Measurements from ENCODE around the gene PRDM12.

The PRDM12 gene

GRCh38 chr9:130689572-130689936 lies 25.2 kb downstream of the PRDM12 start:
- Mint-ChIP-seq H3K9me3 (no peaks in the 10 kb centered on the region), H3K27ac (no peak overlapping the region), H3K36me3 (peaks cover 2% of the 10 kb centered on the region), H3K27me3 (no peaks in the 10 kb centered on the region), H3K4me1 (peaks cover 21% of the 10 kb centered on the region), H3K4me3 (no peak overlapping the region)

DNA sequence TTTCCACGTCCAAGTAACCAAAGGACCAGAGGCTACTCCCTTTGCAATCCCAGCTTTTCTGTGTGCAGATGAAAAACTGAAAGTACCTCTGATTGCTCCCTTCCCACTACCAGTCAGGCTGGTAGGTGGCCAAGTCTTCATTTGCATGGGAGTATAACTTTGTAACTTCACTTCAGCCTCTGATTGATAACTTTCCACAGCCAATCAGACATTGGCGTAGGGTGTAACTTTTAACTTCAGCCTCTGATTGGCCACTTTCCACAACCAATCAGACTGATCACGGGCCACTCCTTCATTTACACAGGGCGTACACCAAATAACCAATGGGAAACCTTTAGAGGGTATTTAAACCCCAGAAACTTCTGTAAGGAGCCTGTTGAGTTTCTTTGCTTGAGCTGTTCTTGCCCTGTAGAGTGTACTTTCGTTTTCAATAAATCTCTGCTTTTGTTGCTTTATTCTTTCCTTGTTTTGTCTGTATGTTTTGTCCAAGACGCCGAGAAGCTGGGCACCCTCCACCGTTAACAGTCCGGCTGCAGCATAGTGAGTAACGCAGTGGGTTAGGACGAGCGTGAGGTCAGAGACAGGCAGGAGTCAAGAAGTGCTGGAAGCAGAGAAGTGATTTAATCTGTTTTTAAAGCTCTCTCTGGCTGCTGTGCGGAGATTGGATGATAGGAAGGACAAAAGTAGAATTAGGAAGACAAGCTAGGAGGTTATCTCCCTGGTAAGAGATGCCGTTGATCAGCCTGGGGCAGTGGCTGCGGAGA lies 25.7 kb downstream of the PRDM12 start:
- H3K9me3 Mint-ChIP-seq = no peaks in the 10 kb centered on the region
- no peak overlapping the region for H3K27ac Mint-ChIP-seq
- peaks cover 26% of the 10 kb centered on the region for H3K4me1 Mint-ChIP-seq
- H3K4me3 Mint-ChIP-seq = no peak overlapping the region
- peaks cover 2% of the 10 kb centered on the region for H3K36me3 Mint-ChIP-seq
- H3K27me3 Mint-ChIP-seq = no peaks in the 10 kb centered on the region

DNA sequence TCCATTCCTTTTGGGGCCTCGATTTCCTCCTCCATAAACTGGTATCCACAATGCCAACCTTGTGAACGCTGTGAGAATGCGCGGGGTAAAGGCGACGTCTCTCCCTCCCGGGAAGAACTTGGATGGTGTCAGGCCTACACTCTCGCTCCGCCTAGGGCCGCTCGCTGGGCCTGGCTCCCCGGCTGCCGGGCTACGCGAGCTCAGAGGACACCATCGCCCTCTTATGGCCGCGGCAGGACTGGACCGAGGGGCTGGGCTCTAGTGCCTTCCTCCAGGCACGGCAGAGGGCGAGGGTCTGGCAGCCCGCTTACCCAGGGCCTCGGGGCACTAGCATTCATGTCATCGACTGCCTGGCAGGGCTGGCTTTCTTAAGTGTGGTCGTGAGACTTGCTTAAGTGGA lies 27.9 kb downstream of the PRDM12 start:
- no peaks in the 10 kb centered on the region for H3K9me3 Mint-ChIP-seq
- H3K27ac Mint-ChIP-seq = no peak overlapping the region
- no peaks in the 10 kb centered on the region for H3K27me3 Mint-ChIP-seq
- peak overlapping the region; percentile 96 for H3K4me3 Mint-ChIP-seq
- H3K36me3 Mint-ChIP-seq = peaks cover 16% of the 10 kb centered on the region
- H3K4me1 Mint-ChIP-seq = peaks cover 44% of the 10 kb centered on the region

- Mint-ChIP-seq H3K9me3 (no peaks in the 10 kb centered on the region), H3K27ac (peak overlapping the region; percentile 89), H3K4me3 (peak overlapping the region; percentile 96), H3K36me3 (peaks cover 17% of the 10 kb centered on the region), H3K4me1 (peaks cover 40% of the 10 kb centered on the region), H3K27me3 (no peaks in the 10 kb centered on the region)
These were observed 28.7 kb downstream of the PRDM12 start for GRCh38 chr9:130693101-130693425.

DNA sequence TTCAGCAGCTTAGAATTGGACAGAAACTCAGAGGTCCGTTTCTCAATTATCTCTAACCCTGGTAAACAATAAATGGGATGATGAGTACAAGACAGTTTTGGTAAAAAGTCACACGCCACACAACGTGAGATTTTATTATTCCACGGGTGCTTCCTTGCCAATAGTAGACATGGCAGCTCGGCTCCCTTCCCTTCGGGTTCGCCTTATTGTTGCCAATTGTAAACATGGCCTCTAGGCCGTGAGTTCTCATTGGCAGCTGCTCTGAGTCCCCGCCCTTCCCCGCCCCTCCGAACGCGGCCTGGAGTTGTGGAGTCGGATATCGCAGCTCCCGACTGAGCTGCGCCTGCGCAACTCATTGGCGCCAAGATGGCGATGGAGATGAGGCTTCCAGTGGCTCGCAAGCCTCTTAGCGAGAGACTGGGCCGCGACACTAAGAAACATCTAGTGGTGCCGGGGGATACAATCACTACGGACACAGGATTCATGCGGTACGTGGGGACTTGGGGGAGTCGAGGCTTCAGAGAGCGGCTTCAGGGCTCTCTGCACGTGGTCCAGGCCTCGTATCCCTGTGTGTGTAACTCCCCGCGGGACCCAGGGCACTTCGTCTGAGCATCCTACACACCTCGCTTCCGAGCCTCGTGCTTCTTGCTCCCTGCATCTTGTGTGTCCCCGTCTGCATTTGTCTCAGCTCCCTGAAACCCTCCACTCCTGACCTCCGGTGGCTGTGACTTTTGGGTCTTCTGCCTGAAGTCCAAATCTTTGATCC lies 29.2 kb downstream of the PRDM12 start, which contains the start of gene EXOSC2:
EXOSC2 (plus strand) TSS at position 355 of the 766 bp plus-strand sequence; CDS start at position 367, 12 bp downstream.
- no peaks in the 10 kb centered on the region for H3K27me3 Mint-ChIP-seq
- H3K36me3 Mint-ChIP-seq = peaks cover 17% of the 10 kb centered on the region
- H3K27ac Mint-ChIP-seq = peak within 1 kb of the TSS; percentile 89
- peaks cover 38% of the 10 kb centered on the region for H3K4me1 Mint-ChIP-seq
- H3K9me3 Mint-ChIP-seq = no peaks in the 10 kb centered on the region
- peak within 1 kb of the TSS; percentile 96 for H3K4me3 Mint-ChIP-seq

DNA sequence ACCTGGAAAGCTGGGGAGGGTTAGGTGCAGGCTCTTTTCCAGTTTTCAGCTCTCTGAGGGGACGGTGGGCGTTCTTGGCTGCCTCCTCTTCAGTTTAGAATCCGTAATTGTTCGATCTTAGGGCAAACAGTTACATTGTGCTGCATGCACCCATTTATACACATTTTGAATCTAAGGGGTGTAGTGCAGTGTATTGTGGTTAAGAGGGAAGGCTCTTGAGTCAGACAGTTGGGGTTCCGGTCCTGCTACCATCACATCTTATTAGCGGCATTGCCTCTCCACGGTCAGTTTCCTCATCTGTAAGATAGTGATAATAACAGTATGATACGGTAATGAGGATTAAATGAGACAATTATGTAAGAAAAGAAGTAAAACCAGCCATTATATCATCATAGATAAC lies 29.8 kb downstream of the PRDM12 start:
- peak overlapping the region; percentile 96 for H3K4me3 Mint-ChIP-seq
- H3K27me3 Mint-ChIP-seq = no peaks in the 10 kb centered on the region
- H3K4me1 Mint-ChIP-seq = peaks cover 44% of the 10 kb centered on the region
- H3K27ac Mint-ChIP-seq = peak overlapping the region; percentile 89
- peaks cover 17% of the 10 kb centered on the region for H3K36me3 Mint-ChIP-seq
- H3K9me3 Mint-ChIP-seq = no peaks in the 10 kb centered on the region

- Mint-ChIP-seq H3K4me1 (peaks cover 44% of the 10 kb centered on the region), H3K27me3 (no peaks in the 10 kb centered on the region), H3K27ac (no peak overlapping the region), H3K4me3 (peak overlapping the region; percentile 67), H3K9me3 (no peaks in the 10 kb centered on the region), H3K36me3 (peaks cover 19% of the 10 kb centered on the region)
These were observed 31.8 kb downstream of the PRDM12 start for GRCh38 chr9:130696139-130696650.

DNA sequence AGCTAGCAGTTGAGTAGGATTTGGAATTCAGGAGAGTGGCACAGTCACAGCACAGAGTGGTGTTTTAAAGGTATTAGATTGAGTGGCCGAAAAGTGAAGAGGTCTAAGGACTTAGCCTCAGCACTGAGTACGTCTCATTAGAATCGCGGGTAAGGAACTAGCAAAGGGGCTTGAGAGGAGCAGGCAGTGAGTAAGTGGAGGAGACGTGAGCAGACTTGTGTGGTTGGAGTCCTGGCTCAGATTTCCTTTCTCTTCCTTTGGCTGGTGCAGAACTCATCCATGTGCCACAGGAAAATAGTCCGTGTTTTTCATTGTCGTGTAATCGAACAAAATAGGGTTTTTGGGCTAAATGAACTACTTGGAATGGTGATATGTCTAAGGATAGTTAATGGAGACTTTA lies 32.6 kb downstream of the PRDM12 start:
- Mint-ChIP-seq H3K9me3 (no peaks in the 10 kb centered on the region), H3K36me3 (peaks cover 19% of the 10 kb centered on the region), H3K4me1 (peaks cover 44% of the 10 kb centered on the region), H3K4me3 (peak overlapping the region; percentile 4), H3K27ac (no peak overlapping the region), H3K27me3 (no peaks in the 10 kb centered on the region)

- Mint-ChIP-seq H3K9me3 (no peaks in the 10 kb centered on the region), H3K27ac (peak overlapping the region; percentile 10), H3K4me3 (no peak overlapping the region), H3K4me1 (peaks cover 34% of the 10 kb centered on the region), H3K36me3 (peaks cover 25% of the 10 kb centered on the region), H3K27me3 (no peaks in the 10 kb centered on the region)
These were observed 34.1 kb downstream of the PRDM12 start for GRCh38 chr9:130698514-130698913.

- H3K4me1 Mint-ChIP-seq = peaks cover 32% of the 10 kb centered on the region
- H3K27me3 Mint-ChIP-seq = no peaks in the 10 kb centered on the region
- H3K4me3 Mint-ChIP-seq = no peak overlapping the region
- H3K36me3 Mint-ChIP-seq = peaks cover 26% of the 10 kb centered on the region
- H3K27ac Mint-ChIP-seq = peak overlapping the region; percentile 10
- no peaks in the 10 kb centered on the region for H3K9me3 Mint-ChIP-seq
These were observed 34.7 kb downstream of the PRDM12 start for GRCh38 chr9:130699047-130699446.

- peaks cover 22% of the 10 kb centered on the region for H3K36me3 Mint-ChIP-seq
- H3K4me1 Mint-ChIP-seq = peaks cover 19% of the 10 kb centered on the region
- H3K4me3 Mint-ChIP-seq = no peak overlapping the region
- no peaks in the 10 kb centered on the region for H3K27me3 Mint-ChIP-seq
- no peaks in the 10 kb centered on the region for H3K9me3 Mint-ChIP-seq
- H3K27ac Mint-ChIP-seq = no peak overlapping the region
These were observed 36.9 kb downstream of the PRDM12 start for GRCh38 chr9:130701059-130702022.

GRCh38 chr9:130703501-130703900 lies 39.1 kb downstream of the PRDM12 start:
- Mint-ChIP-seq H3K27me3 (no peaks in the 10 kb centered on the region), H3K4me1 (peaks cover 6% of the 10 kb centered on the region), H3K36me3 (peaks cover 10% of the 10 kb centered on the region), H3K9me3 (no peaks in the 10 kb centered on the region), H3K27ac (no peak overlapping the region), H3K4me3 (no peak overlapping the region)

- Mint-ChIP-seq H3K27ac (no peak overlapping the region), H3K4me1 (peaks cover 5% of the 10 kb centered on the region)
These were observed 43.0 kb downstream of the PRDM12 start for GRCh38 chr9:130707225-130707976.

GRCh38 chr9:130710822-130711352 lies 46.5 kb downstream of the PRDM12 start:
- Mint-ChIP-seq H3K9me3 (no peaks in the 10 kb centered on the region), H3K4me3 (no peak overlapping the region)

More at GRCh38 chr9:130707225-130707976, 43.0 kb downstream of the PRDM12 start:
- H3K4me3 Mint-ChIP-seq = no peak overlapping the region
- H3K36me3 Mint-ChIP-seq = peaks cover 9% of the 10 kb centered on the region
- H3K9me3 Mint-ChIP-seq = no peaks in the 10 kb centered on the region
- H3K27me3 Mint-ChIP-seq = no peaks in the 10 kb centered on the region

More at GRCh38 chr9:130710822-130711352, 46.5 kb downstream of the PRDM12 start:
- H3K27ac Mint-ChIP-seq = no peak overlapping the region
- H3K36me3 Mint-ChIP-seq = no peaks in the 10 kb centered on the region
- H3K27me3 Mint-ChIP-seq = no peaks in the 10 kb centered on the region
- peaks cover 32% of the 10 kb centered on the region for H3K4me1 Mint-ChIP-seq
